Chondrocyte (in vitro differentiated cells): ENCODE measurements around the gene IL19. TPM values are rescaled to one million over a fixed set of nuclear protein-coding genes. Genes with fewer than 3 reads are reported as not detected.

Experiments
- DNase-seq: peaks from one replicate; pipeline ENCODE4 v3.0.0; 2021; ENCODE audit warnings: mixed read lengths, low spot score
- H3K27ac Mint-ChIP-seq: one replicate; pipeline ENCODE4 v1.8.0; 2021; ENCODE audit warnings: mild to moderate bottlenecking, moderate library complexity, mixed read lengths; ENCODE audit not compliant: unreplicated experiment
- H3K27me3 Mint-ChIP-seq: 2 replicates; pipeline ENCODE4 v1.8.0; 2021; ENCODE audit warnings: low read depth, mixed read lengths
- H3K36me3 Mint-ChIP-seq: 2 replicates; pipeline ENCODE4 v1.8.0; 2021; ENCODE audit warnings: low read depth, mixed read lengths
- H3K4me1 Mint-ChIP-seq: 2 replicates; pipeline ENCODE4 v1.8.0; 2021; ENCODE audit warnings: low read depth, mild to moderate bottlenecking, mixed read lengths
- H3K4me3 Mint-ChIP-seq: one replicate; pipeline ENCODE4 v1.8.0; 2021; ENCODE audit warnings: mild to moderate bottlenecking, moderate library complexity, mixed read lengths; ENCODE audit not compliant: unreplicated experiment
- H3K9me3 Mint-ChIP-seq: 2 replicates; pipeline ENCODE4 v1.8.0; 2021; ENCODE audit warnings: low read depth, mixed read lengths
- CTCF ChIP-seq: fragments of 200-600 bp; sonication (generic); IDR thresholded peaks from 2 replicates; pipeline ENCODE4 v1.5.0; 2021; ENCODE audit warnings: antibody characterized with exemption, mild to moderate bottlenecking, moderate library complexity
- total RNA-seq: library from RNA; stranded (reverse); gene quantifications from 3 replicates; pipeline ENCODE4 v1.2.1, GENCODE V29; 2021

The IL19 gene
- total RNA-seq, 1 donor from 2014 or later = not detected

- Mint-ChIP-seq H3K36me3 (no peaks in the 10 kb centered on the region), H3K9me3 (no peaks in the 10 kb centered on the region), H3K27me3 (peaks cover 2% of the 10 kb centered on the region), H3K4me1 (peaks cover 22% of the 10 kb centered on the region), H3K4me3 (no peak overlapping the region), H3K27ac (no peak overlapping the region)
- DNase-seq = no peak
- TF ChIP-seq CTCF = no peak
Observed at GRCh38 chr1:206839006-206839560, 68.5 kb downstream of the IL19 start.

- peak overlapping the region; percentile 73 for H3K27ac Mint-ChIP-seq
- no peak for DNase-seq
- peaks cover 2% of the 10 kb centered on the region for H3K27me3 Mint-ChIP-seq
- no peaks in the 10 kb centered on the region for H3K9me3 Mint-ChIP-seq
- TF ChIP-seq CTCF = no peak
- no peak overlapping the region for H3K4me3 Mint-ChIP-seq
- H3K36me3 Mint-ChIP-seq = no peaks in the 10 kb centered on the region
- H3K4me1 Mint-ChIP-seq = peaks cover 17% of the 10 kb centered on the region
Observed at GRCh38 chr1:206839857-206840256, 69.3 kb downstream of the IL19 start.

GRCh38 chr1:206841609-206842323 lies 71.2 kb downstream of the IL19 start:
- DNase-seq = no peak
- H3K9me3 Mint-ChIP-seq = no peaks in the 10 kb centered on the region
- H3K4me3 Mint-ChIP-seq = no peak overlapping the region
- H3K27me3 Mint-ChIP-seq = no peaks in the 10 kb centered on the region
- no peak overlapping the region for H3K27ac Mint-ChIP-seq
- H3K36me3 Mint-ChIP-seq = no peaks in the 10 kb centered on the region
- no peak for TF ChIP-seq CTCF
- H3K4me1 Mint-ChIP-seq = peaks cover 17% of the 10 kb centered on the region

GRCh38 chr1:206842854-206843253 lies 72.3 kb downstream of the IL19 start:
- no peaks in the 10 kb centered on the region for H3K36me3 Mint-ChIP-seq
- DNase-seq = no peak
- TF ChIP-seq CTCF = no peak
- peaks cover 17% of the 10 kb centered on the region for H3K4me1 Mint-ChIP-seq
- no peak overlapping the region for H3K27ac Mint-ChIP-seq
- H3K9me3 Mint-ChIP-seq = no peaks in the 10 kb centered on the region
- H3K4me3 Mint-ChIP-seq = no peak overlapping the region
- H3K27me3 Mint-ChIP-seq = no peaks in the 10 kb centered on the region

- H3K9me3 Mint-ChIP-seq = peaks cover 3% of the 10 kb centered on the region
- no peaks in the 10 kb centered on the region for H3K36me3 Mint-ChIP-seq
- H3K4me3 Mint-ChIP-seq = no peak overlapping the region
- H3K4me1 Mint-ChIP-seq = peaks cover 17% of the 10 kb centered on the region
- H3K27ac Mint-ChIP-seq = no peak overlapping the region
- H3K27me3 Mint-ChIP-seq = peaks cover 2% of the 10 kb centered on the region
- TF ChIP-seq CTCF = no peak
- DNase-seq = no peak
Observed at GRCh38 chr1:206843626-206844025, 73.1 kb downstream of the IL19 start.
